Duodenal mucosa (tissue), 2 donors: Measurements from ENCODE around the gene BRSK2.

Experiments
- H3K27ac ChIP-seq: one replicate; pipeline ENCODE4 v1.7.0; 2013; ENCODE audit warnings: low read depth, low read length
- H3K27me3 ChIP-seq, 2 donors: one replicate each; pipeline ENCODE4 v1.7.0; 2013; ENCODE audit warnings: low read length in 2 of 2, control low read depth in 1 of 2; ENCODE audit not compliant: insufficient read depth in 2 of 2, control insufficient read depth in 1 of 2
- H3K36me3 ChIP-seq, 2 donors: one replicate each; pipeline ENCODE4 v1.7.0; 2013; ENCODE audit warnings: low read length in 2 of 2, control low read depth in 1 of 2; ENCODE audit not compliant: insufficient read depth in 2 of 2, control insufficient read depth in 1 of 2
- H3K4me1 ChIP-seq, 2 donors: one replicate each; pipeline ENCODE4 v1.7.0; 2013; ENCODE audit warnings: low read length in 2 of 2, control low read depth in 1 of 2; ENCODE audit not compliant: insufficient read depth in 2 of 2, control insufficient read depth in 1 of 2
- H3K4me3 ChIP-seq, 2 donors: one replicate each; pipeline ENCODE4 v1.7.0; 2013; ENCODE audit warnings: low read length in 2 of 2, low read depth in 1 of 2
- H3K9ac ChIP-seq, 2 donors: one replicate each; pipeline ENCODE4 v1.7.0; 2013; ENCODE audit warnings: low read length in 2 of 2, low read depth in 1 of 2
- H3K9me3 ChIP-seq, 2 donors: one replicate each; pipeline ENCODE4 v1.7.0; 2013; ENCODE audit warnings: low read length in 2 of 2, control low read depth in 1 of 2; ENCODE audit not compliant: control insufficient read depth in 1 of 2

The BRSK2 gene

DNA sequence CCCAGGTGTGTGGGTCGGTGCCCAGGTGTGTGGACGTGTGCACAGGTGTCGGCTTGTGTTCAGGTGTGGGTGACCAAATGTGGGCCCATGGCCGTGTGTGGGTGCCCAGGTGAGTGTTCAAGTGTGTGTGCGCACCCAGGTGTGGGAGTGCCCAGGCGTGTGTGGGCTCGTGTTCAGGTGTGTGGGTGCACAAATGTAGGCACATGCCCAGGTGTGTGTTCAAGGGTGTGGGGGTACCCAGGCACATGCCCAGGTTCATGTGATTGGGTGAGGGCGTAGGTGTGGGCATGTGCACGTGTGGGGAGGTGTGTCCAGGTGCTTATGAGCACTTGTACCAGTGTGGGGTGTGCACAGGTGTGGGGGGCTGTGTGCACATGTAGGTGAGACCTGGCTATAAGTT is 54.0 kb downstream of the BRSK2 start:
- no peak overlapping the region for H3K4me3 ChIP-seq

DNA sequence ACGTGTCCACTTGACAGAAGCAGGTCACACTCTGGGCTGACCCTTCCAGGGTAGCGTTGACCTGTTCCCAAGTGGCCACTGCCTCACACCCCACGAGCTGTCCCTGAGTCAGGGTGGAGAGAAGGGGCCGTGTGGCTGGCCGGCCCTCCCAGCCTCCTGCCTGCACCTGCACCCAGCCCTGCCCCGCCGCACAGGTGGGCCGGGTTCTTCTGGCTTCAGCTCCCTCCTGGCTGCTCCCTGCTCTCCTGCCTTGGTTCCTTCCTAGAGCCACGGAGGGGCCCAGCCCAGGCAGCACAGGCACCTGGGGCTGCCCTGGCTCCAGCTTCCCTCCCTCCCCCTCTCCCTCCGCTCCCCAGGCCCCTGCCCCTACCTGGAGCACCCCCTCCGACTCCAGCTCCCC is 54.6 kb downstream of the BRSK2 start:
- peaks cover 0 to 8% of the 10 kb centered on the region in 2 donors for H3K27me3 ChIP-seq
- no peak overlapping the region for H3K27ac ChIP-seq
- no peak overlapping the region for H3K4me3 ChIP-seq
- no peaks in the 10 kb centered on the region for H3K4me1 ChIP-seq
- H3K36me3 ChIP-seq = no peaks in the 10 kb centered on the region
- H3K9me3 ChIP-seq = no peaks in the 10 kb centered on the region
- H3K9ac ChIP-seq = no peak overlapping the region

More for the DNA sequence above, 54.0 kb downstream of the BRSK2 start:
- Histone ChIP-seq H3K27me3 (peaks cover 0 to 8% of the 10 kb centered on the region in 2 donors), H3K4me1 (no peaks in the 10 kb centered on the region), H3K9ac (no peak overlapping the region), H3K27ac (no peak overlapping the region), H3K9me3 (no peaks in the 10 kb centered on the region), H3K36me3 (no peaks in the 10 kb centered on the region)

DNA sequence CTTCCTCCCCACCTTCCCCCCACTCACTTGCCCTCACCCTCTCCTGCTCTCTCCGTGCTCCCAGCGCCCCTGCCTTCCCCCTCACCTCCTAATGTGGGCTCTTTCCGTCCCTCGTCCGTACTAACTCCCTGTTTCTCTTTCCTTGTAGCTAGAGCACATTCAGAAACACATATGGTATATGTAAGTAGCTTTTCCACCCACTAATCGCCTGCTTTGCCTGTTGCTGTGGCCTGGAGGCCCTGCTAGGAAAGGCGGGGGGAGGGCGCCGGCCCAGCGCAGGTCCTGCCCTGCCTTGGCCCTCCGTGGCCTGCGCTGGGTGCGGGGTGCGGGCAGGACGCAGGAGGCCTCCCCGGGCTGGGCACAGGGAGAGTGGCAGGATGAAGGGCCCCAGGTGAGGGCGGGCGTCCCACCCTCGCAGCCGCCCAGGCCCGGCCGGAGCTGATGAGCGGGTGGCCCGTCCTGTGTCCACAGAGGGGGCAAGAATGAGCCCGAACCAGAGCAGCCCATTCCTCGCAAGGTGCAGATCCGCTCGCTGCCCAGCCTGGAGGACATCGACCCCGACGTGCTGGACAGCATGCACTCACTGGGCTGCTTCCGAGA is 55.2 kb downstream of the BRSK2 start:
- H3K9me3 ChIP-seq = no peaks in the 10 kb centered on the region
- no peaks in the 10 kb centered on the region for H3K4me1 ChIP-seq
- H3K27ac ChIP-seq = no peak overlapping the region
- H3K9ac ChIP-seq = no peak overlapping the region
- no peak overlapping the region for H3K4me3 ChIP-seq
- peaks cover 0 to 8% of the 10 kb centered on the region in 2 donors for H3K27me3 ChIP-seq
- H3K36me3 ChIP-seq = no peaks in the 10 kb centered on the region

DNA sequence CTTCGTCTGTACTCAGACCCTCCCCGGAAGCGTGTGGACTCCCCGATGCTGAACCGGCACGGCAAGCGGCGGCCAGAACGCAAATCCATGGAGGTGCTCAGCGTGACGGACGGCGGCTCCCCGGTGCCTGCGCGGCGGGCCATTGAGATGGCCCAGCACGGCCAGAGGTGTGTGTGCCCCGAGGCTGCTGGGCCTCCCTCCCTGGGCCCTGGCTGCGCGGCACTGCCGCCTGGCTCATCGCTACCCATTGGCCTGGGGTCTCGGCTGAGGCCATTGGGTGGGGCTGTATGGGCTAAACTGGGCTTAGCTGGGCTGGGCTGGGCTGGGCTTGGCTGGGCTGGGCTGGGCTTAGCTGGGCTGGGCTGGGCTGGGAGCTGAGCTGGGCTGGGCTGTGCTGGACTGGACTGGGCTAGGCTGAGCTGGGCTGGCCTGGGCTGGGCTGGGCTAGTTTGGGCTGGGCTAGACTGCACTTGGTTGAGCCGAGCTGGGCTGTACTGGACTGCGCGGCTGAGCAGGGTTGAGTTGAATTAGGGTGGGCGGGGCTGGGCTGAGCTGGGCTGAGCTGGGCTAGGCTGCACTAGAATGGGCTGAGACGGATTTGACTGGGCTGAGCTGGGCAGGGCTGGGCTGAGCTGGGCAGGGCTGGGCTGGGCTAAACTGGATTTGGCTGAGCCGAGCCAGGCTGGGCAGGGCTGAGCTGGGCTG is 56.2 kb downstream of the BRSK2 start:
- no peaks in the 10 kb centered on the region for H3K9me3 ChIP-seq
- no peaks in the 10 kb centered on the region for H3K36me3 ChIP-seq
- no peak overlapping the region for H3K9ac ChIP-seq
- H3K27me3 ChIP-seq = peaks cover 0 to 8% of the 10 kb centered on the region in 2 donors
- no peak overlapping the region for H3K27ac ChIP-seq
- no peak overlapping the region for H3K4me3 ChIP-seq
- no peaks in the 10 kb centered on the region for H3K4me1 ChIP-seq

- no peak overlapping the region for H3K9ac ChIP-seq
- no peak overlapping the region for H3K27ac ChIP-seq
- H3K9me3 ChIP-seq = no peaks in the 10 kb centered on the region
- no peak overlapping the region for H3K4me3 ChIP-seq
- H3K4me1 ChIP-seq = no peaks in the 10 kb centered on the region
- H3K36me3 ChIP-seq = no peaks in the 10 kb centered on the region
- H3K27me3 ChIP-seq = peaks cover 0 to 8% of the 10 kb centered on the region in 2 donors
Measured at GRCh38 chr11:1446623-1447022, 56.9 kb downstream of the BRSK2 start.

DNA sequence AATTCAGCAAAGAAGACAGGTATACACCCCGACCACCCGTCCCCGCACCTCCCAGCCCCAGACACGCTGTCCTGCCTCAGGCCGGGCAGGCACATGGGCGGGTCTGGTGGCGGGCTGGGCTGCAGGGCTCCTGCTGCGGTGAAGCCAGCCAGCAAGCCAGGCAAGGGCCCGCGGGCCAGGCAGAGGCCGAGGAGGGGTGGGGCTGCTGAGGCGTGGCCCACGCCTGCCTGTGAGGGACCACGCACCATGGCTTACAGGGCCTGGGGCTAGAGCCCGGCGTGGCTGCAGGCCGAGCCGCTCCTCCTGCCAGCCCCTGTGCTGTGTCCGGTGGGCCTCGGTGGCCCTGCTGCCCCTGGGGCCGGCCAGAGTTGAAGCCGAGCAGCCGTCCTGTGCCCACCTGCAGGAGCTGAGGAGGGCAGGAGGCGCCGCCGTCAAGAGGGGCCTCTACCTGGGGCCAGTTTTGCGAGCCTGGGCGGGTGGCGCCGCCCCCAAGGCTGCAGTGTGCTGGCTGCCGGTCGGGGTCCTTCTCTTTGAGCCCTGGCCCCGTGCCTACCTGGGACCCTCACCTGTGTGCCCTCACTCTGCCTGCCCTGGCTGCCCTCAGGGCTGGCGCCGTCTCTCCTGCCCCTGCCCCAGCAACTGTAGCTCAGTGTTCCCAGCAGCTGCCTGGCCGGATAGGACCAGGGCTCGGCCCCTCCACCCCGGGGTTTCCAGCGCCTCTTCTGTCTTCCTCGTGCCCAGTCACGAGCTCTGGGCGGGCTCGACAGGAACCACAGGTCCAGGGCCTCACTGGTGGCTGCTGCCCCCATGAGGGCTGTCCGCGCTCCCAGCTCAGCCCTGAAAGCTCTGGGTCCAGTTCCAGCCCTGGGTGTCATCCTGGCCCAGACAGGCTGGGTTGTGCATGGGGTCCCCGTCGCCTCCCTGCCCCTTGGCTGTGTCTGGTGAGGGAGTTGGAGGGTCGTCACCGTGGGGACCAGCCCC is 58.4 kb downstream of the BRSK2 start:
- Histone ChIP-seq H3K36me3 (no peaks in the 10 kb centered on the region), H3K27ac (no peak overlapping the region), H3K9me3 (no peaks in the 10 kb centered on the region), H3K4me1 (no peaks in the 10 kb centered on the region), H3K9ac (no peak overlapping the region), H3K4me3 (no peak overlapping the region), H3K27me3 (peaks cover 0 to 8% of the 10 kb centered on the region in 2 donors)

DNA sequence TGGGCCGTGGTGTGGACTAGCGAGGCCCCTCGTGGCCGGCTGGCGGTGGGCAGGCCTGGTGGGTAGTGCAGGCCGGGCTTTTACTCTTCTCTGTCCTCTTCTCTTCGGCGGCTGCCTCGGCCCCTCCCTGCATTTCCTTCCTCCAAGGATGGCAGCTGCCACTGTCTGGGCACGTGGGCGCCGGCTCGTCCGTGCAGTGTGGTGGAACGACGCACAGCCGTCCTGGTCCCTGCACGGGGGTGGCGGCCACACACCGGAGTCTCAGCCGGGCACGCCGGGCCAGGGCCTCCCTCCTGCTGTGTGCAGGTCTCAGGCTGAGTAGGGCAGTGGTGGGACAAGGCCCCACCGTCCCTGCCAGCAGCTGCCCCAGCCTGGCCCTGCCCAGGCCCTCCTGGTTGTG is 59.1 kb downstream of the BRSK2 start:
- H3K9me3 ChIP-seq = no peaks in the 10 kb centered on the region
- no peaks in the 10 kb centered on the region for H3K4me1 ChIP-seq
- peaks cover 0 to 5% of the 10 kb centered on the region in 2 donors for H3K27me3 ChIP-seq
- no peak overlapping the region for H3K9ac ChIP-seq
- H3K27ac ChIP-seq = no peak overlapping the region
- H3K4me3 ChIP-seq = no peak overlapping the region
- H3K36me3 ChIP-seq = no peaks in the 10 kb centered on the region

DNA sequence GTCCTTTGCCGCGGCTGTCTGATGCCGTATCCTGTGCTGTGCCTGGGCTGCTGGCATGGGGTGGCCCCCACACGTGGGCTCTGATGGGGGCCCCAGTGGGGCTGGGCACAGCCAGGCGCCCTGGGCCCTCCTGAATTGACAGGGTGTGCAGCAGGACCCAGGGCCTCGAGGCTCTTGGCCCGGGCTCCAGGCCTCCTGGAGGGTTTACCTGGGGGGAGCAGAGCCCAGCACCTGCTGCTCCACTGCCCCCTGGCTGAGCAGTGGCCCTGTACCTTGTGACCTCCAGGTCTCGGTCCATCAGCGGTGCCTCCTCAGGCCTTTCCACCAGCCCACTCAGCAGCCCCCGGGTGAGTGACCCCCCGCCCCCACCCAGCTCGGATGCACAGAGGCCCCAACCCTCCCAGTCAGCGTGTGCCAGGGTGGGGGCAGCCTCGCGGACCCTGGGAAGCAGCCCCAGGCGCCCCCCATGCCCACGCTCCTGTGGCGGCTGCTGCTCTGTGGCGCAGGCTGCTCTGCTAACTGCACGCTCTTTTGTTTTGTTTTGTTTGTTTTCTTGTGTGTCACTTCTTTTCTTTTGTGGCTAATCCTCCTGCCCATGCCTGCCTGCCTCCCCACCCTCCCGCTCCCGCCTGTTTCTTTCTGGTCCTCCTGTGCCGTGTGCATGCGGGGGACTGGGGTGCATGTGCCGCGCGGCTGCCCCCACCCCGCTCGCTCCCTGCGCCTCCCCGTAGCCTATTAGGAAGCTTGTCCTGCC is 59.9 kb downstream of the BRSK2 start:
- Histone ChIP-seq H3K36me3 (no peaks in the 10 kb centered on the region), H3K27ac (no peak overlapping the region), H3K4me3 (no peak overlapping the region), H3K4me1 (no peaks in the 10 kb centered on the region), H3K9me3 (no peaks in the 10 kb centered on the region), H3K27me3 (no peaks in the 10 kb centered on the region), H3K9ac (no peak overlapping the region)

DNA sequence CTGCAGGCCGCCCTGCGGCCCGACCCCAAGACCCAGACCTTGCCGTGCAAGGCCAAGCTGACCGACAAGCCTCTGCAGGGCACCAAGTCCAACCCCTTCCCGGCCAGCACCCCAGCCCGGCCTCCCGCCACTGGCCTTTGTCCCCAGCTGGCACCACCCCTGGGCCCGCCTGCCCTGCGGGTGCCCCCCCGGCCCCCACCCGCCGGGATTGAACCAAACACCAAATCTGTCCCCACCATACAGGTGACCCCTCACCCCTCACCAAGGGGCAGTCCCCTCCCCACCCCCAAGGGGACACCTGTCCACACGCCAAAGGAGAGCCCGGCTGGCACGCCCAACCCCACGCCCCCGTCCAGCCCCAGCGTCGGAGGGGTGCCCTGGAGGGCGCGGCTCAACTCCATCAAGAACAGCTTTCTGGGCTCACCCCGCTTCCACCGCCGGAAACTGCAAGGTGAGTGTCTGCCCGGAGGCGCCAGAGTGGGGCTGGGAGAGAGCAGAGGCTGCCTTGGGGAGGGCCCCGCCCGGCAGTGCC is 60.7 kb downstream of the BRSK2 start:
- Histone ChIP-seq H3K36me3 (no peaks in the 10 kb centered on the region), H3K4me3 (no peak overlapping the region), H3K4me1 (no peaks in the 10 kb centered on the region), H3K27ac (no peak overlapping the region), H3K9ac (no peak overlapping the region), H3K9me3 (no peaks in the 10 kb centered on the region), H3K27me3 (no peaks in the 10 kb centered on the region)
